Cardiac septum (tissue), 1 donor: ENCODE measurements around the gene SPAG17. TPM values are rescaled to one million over a fixed set of nuclear protein-coding genes. Genes with fewer than 3 reads are reported as not detected.
"Not testable (repeated sequence)": the region's sequence is repeated elsewhere in the genome, so short reads cannot be mapped to it uniquely, and the experiment has no call there.

Experiments
- DNase-seq: peaks from one replicate; pipeline ENCODE4 v3.0.0-alpha.2; 2020; ENCODE audit warnings: low spot score
- intact Hi-C: fragments of 100-400 bp; cut with DNase I; formaldehyde crosslinking; loops from one replicate; pipeline ENCODE4 v1.14.0; 2022
- total RNA-seq: library from RNA; stranded (reverse); fragmentation: NEBNext Ultra II Directional; extraction: Animal tissue kit (Norgen Biotek cat#: 25700); gene quantifications from one replicate; pipeline ENCODE4 v1.2.1, GENCODE V29; 2021
- donor health status: DM: no; HTN: no; CAD: no.

SPAG17 gene
- total RNA-seq, 1 donor from 2014 or later, result not detected

- intact Hi-C loops, result no loop called here
Observed at GRCh38 chr1:117930173-117930447, 254.9 kb downstream of the SPAG17 start.

DNA sequence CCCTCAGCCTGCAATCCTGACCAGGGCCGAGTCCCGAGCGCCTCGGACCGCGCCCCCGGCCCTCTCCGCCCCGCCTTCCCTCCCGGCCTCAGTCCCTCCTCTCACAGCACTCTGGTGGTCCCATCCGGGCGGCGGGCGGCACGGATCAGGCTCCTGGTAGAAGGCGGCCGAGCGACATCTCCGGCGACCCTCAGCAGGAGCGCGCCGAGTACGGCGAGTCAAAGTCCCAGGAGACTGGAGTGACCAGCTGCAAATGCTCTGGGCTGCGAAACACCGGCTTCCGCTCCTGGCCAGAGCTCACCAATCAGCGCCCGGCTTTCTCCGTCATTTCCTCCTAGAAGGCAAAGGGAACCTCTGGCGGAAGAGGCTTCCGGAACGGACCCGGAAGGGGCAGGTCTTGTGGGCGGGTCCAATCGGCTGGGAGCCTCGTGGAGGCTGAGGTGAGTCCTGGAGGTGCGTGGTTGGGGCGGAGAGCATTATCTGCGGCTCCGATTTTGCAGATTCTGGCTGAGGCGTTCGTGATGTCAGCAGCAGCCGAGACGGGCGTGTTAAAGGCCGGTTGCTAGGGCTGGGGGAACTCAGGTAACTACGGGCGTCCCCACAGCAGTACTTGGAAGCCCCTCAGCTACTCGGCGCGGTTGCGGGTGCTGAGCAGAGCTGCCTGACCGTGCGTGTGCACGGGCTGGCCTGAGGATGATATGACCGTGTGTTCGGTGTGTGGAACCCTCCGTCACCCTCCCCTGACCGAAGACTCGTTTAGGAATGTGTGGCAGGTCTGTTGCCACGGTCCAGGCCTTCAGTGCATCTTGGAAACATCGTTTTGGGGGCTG is 255.5 kb downstream of the SPAG17 start, which contains the start of the genes GDAP2 and WDR3:
TSS of gene GDAP2 (minus strand) at position 279 of the 830 bp plus-strand sequence. CDS start 9,264 bp downstream, outside the sequence.
TSS of gene WDR3 (plus strand) at position 397 of the 830 bp plus-strand sequence. CDS start 3,581 bp downstream, outside the sequence.
- intact Hi-C loops, result no loop called here

More at GRCh38 chr1:117930173-117930447, 254.9 kb downstream of the SPAG17 start:
- DNase-seq, result no peak

GRCh38 chr1:117928881-117929342 is 256.1 kb downstream of the SPAG17 start:
- peak; percentile 81 for DNase-seq
- intact Hi-C loops, result no loop called here

More for the DNA sequence above, 255.5 kb downstream of the SPAG17 start, which contains the start of the genes GDAP2 and WDR3:
- DNase-seq, result peak; percentile 99

DNA sequence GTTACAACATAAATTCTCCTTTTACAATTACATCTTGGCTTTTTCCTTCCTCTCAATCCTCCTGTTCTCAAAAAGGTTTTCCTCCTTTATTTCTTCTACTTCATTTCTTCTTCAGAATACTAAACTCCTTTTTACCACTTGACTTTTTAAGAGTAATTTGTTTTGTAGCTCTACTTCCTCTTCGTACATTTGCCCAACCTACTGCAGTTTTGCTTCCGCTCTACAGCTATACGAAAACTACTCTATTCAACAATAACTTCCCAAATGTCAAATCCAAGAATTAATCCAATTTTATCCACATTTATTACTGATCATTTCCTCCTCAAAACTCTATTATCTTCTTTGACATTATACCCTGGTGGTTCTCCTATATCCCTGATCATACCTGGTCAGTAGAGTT is 259.0 kb downstream of the SPAG17 start:
- intact Hi-C loops, result no loop called here
- no peak for DNase-seq

DNA sequence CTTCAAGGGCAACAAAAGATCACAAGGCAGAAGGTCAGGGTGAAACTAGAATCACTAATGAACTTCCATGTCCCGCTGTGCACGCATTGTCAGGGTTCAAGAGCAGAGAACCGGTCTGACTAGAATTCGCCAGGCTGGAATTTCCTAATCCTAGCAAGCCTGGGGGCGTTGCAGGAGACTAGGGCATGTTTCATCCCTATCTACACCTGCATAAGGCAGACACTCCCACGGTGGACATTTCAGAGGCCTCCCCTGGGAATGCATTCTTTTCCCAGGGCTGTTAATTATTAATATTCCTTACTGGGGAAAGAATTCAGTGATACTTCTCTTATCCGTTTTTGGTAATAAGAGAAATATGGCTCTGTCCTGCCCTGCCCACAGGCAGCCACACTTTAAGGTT is 262.3 kb downstream of the SPAG17 start:
- DNase-seq, intact Hi-C loops: not testable (repeated sequence)

DNA sequence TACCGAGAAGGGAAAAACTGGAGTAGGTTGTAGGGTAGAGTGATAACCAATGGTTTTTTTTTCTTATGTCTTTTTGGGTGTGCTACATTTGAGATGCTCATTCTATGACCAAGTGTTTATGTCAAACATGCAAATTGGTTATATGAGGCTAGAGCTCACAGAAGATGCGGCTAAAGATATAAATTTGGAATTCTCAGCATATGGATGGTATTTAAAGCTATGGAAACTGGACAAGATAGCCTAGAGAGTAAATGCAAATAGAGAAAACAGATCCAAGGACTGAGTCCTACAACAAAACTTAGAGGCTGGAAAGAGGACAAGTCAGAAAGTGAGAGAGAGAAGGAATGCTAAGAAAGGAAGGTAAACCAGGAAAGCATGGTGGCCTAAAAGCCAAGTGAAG is 263.0 kb downstream of the SPAG17 start:
- intact Hi-C loops, result no loop called here
- DNase-seq, result no peak

GRCh38 chr1:117919376-117919775 is 265.7 kb downstream of the SPAG17 start:
- DNase-seq, result no peak
- intact Hi-C loops, result no loop called here

DNA sequence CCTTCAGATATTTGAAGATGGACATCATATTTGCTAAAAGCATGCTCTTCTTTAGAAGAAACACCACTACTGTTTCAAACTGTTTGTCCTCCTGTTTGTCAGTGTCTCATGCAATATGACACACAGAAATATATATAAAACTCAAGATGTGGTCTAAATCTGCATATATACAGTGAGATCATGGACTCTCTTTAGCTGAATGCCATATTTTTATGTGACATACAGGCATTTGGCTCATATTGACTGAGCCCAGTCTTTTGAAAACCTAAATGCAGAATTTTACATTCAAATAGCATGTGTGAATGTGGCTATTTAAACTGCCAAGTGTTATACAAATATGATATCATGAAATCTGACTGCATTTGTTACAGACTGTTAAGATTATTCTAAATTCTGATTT is 274.0 kb downstream of the SPAG17 start:
- intact Hi-C loops, result no loop called here
- no peak for DNase-seq

DNA sequence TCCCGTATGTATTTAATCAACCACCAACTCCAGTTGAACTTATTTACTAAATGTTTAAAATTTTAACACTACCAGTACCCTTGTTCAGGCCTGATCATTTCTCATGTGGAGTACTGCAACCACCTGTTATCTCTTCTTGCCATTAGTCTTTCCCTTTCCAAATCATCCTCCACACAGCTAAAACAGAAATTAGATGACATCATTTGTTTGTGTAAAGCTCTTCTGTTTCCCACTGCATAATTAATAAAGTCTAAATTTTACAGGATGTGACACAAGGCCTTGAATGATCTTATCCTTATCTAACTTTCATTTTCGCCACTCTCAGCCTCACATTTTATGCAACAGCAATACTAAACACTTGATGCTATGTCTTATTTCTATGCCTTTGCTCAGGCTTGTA is 280.0 kb downstream of the SPAG17 start:
- intact Hi-C loops, result no loop called here
- no peak for DNase-seq

DNA sequence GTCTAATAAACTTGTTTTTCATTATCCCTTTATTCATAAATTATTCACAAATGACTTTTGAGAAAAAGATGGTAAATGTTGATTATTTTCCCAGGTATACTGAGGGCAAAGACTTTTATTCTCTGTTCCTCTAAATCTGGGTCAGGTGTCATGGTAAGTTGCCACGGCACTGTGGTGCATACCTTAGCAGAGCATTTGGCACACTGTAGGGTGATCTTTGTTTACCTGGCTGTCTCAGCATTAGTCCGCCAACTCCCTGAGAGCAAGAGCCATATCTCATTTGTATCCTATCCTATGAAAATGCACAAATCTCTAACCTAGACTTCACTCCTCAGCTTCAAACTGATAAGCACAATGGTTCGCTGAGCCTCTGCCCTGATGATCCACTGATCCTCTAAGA is 280.5 kb downstream of the SPAG17 start:
- DNase-seq, result no peak
- intact Hi-C loops, result no loop called here
